ENCODE results near the gene CAMTA1.

CAMTA1 gene

DNA sequence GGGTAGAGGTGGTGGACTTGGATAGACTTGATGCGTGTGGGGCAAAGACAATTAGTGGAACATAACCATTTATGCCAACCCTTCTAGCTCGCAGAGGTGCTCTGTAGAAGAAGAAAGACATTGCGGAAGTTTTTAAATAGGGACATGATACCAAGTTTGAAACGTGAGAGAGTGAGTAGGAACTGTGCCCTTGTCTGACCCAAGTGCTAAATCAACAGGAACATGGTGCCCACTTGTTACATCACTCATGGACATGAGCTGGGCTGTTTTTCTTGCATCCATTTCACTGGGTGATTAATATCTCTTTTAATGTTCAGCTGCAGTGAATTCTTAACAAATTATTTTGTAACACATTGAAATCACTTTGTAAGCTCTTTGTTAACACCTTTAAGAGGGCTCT, 577.7 kb downstream of the CAMTA1 start:
- no peak for DNase-seq

DNA sequence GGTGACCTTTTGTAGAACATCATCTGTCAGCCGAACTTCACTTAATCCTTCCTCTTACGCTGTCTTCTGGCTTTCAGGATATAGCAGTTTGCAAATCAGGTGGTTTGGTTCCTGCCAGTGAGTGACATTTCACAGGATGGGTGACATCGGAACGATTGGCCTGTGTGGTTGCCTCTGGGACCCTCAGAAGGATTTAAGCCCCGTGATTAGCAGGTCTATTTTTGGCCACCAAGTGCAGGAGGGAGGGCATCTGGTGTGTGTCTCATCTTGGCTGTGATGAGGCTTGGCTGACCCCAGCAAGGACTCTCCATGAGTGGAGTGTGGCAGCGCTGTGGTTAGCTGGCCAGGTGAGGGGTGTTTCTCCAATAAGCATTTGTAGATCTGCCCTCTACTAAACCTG, 578.2 kb downstream of the CAMTA1 start:
- no peak for DNase-seq

DNA sequence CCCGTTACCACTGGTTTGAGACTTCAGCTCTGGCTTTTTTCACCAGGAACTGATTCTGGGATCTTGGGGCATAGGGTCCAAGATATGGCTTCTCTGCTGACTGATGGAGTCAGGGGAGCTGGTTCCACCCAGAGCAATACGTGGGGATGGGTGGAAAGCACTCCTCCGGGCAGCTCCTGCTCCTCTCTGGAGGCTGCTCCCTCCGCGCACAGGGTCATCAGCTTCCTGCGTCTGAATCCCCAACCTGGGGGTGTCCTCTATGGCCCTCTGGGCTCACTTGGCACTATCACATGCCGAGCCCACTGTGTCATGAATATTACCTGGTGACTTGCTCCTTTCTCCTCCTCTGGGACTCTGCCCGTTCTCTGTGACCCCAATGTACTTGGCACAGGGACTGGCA, 580.5 kb downstream of the CAMTA1 start:
- DNase-seq = no peak

DNA sequence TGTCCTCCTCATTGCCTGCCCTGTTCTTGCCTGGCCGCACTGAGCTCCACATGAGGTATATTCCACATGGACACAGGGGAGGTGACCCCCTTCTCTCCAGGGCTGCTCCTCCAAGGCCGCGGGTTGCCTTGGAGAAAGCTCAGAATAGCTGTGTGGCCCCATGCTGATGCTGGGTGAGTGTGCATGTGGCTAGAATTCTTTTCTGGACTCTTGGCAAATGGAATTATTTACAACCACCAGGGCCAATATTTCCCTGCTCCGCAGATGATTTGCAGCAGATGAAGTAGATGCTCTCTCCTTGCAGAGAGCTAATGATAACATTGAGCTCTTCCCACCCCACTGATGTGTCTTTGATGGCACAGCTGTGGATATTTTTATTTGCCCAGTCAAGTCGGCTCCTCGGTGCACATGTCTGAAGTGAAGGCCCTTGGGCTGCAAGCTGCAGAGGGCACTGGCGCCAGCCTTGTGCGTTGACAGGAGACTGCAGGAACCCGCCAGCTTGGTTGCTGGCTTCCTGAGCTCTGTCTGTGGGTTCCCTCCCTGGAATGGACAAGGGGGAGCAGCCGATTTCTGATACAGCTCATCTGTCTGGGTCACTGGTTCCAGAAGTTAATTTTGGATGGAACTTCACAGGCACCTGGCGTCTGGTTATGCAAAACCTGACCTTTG, 581.2 kb downstream of the CAMTA1 start:
- DNase-seq = no peak

DNA sequence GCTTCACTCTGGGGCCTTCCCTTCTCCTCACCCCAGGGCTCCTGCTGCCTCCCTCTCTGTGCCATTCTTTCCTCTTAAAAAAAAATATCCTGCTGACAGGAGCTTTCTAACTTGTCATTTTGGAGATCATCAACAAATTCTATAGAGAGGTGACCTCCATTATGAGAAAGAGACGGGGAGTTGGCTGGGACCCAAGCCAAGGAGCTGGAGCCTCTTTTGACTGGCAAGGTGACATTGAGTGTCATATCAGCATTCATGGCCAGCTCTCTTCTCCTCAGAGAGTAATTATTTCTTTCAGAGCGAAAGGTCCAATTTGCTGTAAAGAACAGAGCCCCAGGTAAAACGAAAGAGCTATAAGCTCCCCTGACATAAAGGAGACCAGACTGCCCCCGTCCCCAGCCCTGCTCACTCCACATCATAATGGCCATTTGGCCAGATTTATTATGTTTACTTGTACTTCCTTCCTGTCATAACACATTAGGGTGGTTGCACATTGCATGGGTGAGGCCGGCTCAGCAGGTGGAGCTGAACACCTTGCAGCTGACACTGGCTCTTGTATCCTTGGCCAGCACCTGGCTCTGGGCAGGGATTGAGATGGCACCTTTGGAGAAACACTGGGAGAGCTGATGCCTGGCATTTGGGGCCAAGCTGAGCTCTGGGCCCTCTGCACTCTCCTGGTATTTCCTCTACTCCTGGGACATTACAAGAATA, 581.9 kb downstream of the CAMTA1 start:
- DNase-seq = no peak

DNA sequence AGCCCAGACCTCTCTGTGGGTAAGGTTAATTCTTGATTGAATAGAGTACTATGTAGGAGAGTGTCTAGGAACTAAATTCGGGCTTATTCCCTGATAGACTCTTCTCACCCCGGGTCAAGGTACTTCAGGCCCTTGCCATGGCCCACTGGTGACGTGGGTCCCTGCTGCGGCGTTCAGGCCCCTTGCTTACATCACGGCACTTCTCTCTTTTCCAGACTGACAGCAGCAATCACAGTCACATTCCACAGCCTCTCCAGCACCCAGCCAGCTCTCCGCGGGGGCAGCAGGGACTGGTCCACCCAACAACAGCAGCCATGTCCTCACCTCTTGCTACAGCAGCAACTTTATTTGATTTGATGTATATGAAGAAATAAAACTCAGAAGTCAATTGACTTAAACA, 584.6 kb downstream of the CAMTA1 start:
- DNase-seq = no peak

DNA sequence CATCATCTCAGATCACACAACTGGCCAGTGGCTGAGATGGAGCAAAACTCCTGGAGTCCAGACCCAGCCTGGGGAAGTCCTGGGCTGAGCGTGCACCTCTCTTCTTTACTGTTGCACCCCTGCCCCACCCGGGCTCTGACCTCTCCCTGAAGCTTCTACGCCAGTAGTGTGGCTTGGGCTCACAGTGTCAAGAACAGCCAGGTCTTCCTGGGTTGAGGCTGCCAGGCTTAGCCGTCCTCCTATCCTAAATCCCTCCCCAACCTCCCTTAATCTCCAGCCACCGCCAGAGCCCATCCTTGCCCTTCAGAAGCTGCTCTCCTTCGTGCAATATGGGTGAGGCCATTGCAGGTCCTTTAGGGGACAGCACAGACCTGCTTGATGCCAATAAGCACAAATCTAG, 586.7 kb downstream of the CAMTA1 start:
- no peak for DNase-seq

DNA sequence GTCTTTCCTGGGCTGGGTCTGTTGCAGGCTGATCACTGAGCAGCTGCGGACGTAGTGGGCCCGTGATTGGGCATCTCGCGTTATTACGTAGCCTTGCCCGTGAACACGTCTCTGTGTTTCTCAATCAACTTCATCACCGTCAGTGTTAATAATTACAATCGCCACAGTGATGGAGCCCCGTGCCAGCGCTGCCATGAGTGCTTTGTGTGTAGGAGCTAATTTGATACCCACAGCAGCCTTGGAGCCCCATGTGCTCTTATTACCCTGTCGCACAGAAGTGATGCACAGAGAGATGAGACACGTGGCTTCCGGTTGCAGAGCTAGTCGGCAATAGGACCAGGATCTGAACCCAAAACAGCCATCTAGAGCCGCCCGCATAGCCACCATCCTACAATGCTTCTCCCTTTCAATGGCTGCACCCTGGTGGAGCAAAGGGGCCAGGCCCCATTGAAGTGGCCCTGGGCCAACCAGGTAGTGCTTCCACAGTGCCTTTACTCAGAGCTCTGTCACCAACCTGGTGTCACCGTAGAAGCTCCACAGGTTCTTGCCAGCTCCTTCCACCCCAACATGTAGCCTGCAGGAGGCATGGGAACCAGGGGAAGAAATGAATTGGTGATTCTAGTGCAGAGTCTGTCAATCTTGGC, 587.3 kb downstream of the CAMTA1 start:
- no peak for DNase-seq

DNA sequence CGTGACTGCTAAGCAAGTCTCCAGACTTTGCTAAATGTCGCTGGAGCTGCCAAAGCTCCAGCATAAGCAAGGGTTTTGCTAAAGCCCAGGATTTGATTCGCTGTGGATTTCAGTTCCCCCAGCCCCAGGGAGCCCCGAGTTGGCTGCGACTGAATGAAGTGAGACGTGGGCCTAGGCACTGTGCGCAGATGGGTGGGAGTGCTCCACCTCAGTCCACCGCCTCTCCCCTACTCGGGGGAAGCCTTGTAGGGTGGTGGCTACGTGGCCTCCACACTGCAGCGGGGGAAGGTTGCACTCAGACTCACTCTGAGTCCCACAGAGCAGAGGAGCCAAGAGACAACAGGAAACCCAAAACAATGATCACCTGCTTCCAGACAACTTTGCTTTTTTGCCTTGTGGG, 588.0 kb downstream of the CAMTA1 start:
- DNase-seq = peak; percentile 11

DNA sequence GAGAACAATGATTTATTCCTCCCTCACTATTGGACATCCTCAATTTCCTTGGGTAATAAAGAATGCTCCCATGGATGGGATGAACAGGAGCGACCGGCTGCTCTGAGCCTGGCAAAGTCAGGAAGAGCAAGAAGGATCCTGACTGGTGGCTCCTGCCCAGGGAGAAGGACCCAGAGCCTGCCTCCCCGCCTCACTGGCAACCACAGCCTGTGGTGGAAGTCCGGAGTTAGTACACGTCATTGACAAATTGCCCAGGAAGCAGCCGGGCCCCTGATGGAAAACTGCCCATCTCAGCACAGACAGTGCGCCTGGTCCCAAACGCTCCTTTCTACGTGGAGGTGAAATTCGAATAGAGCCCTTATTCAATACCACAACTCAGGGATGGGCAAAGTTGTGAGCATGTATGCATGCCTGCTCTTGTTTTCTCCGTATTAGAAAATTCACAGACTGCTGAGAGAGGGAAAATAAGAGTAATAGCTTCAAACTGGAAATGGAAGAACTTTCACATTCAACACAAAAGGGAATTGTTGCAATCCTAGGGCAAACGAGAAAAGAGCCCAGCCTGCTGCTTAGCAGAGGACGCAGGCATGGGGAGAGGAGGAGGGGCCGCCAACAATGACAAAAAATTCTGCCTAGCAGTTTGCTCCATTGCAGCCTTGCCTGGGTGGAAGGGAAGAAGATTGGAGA, 588.8 kb downstream of the CAMTA1 start:
- DNase-seq = peak; percentile 54

DNA sequence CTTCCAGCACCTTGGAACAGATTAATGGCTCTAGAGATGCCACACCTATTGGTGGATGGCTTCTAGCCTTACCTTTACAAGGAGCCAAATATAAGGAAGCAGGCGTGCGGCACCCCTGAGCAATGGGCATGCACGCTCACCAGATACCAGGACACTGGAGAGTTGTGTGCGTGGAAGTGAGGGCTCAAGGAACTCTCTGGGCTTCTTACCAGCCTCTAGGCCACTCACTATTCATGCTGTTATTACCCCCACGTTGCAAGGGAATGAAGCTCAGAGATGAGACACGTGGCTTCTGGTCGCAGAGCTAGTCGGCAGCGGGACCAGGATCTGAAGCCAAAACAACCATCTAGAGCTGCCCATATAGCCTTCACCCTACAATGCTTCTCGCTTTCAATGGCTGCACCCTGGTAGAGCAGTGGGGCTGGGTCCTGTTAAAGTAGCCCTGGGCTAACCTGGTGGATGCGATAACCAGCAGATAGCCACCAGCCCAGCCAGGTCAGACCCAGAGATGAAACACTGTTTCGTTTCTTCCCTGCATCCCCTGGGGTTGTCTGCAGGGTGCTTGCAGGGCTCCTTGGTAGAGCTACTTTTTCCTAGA, 589.4 kb downstream of the CAMTA1 start:
- DNase-seq = peak; percentile 12

DNA sequence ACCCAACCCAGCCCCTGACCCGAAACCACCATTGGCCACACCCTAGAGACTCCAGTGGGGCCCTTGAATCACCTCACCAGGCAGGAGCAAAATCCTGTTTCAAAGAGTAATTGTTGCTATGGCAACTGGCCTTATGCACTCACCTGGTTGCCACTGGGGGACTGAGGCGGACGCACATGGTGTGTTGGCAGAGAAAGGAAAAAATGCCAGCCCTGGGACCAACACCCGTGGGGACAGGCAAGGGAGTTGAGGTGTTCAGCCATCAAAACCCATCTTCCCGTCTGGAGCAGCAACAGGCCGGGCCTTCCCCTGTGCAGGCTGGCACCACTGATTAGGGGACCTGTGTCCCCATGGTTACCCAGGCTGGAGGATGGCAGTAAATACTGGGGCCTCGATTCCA, 590.1 kb downstream of the CAMTA1 start:
- peak; percentile 30 for DNase-seq

DNA sequence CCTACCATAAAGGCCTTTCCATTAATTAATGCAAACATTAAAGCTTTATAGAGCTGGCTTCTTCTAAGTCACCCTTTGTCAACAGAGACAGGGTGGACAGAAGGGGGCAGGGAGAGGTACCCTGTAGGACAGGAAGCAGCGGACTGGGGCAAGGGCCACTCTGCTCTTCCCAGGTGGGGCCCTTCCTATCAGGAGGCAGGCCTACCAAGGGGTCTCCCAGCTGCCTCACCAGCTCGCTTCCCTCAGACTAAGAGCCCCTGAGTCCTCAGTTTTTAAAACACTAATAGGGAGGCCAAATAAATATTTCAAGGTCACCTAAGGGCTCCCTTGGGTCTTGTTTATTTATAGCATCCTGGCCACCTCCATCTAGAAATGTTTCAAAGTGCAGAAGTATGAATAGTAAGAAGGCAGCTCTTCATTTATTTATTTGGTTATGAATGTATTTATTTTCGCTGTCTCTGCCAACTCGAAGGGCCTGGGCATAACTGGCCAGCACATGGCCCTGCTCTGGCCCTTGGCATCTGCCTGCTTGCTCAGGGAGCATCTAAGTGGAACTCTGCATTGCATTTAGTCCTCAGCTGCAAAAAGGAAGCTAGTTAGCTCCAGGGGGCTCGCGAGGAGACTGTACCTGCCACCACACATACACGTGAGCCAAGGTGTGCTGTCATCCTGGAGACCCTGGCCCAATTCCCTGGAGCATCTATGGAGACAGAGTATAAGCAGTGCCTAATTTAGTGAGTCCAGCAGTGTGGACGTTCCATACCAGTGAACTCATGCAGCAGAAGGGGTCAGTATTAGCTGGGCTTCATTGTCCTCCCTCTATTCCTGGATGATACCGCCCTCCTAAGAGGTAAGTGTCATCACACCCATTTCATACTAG, 590.8 kb downstream of the CAMTA1 start:
- DNase-seq = peak; percentile 15

DNA sequence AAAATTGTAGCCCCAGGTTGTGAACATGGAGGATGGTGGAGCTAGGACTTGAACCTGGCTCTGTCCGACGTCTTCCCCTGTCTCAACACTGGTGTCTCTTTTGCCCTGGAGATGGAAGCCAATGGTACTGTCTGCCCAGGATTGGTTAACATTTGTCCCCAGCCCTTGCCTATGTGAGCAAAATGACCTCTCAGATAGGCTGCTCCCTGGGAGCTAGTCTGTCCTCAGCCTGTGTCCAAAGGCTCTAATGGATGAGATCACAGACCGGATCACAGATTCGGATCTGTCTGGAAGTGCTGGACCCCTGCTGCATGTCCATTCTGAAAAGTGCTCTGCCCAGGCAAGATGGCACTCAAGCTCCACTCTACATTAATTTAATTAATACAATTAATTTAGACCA, 591.4 kb downstream of the CAMTA1 start:
- DNase-seq = peak; percentile 3

DNA sequence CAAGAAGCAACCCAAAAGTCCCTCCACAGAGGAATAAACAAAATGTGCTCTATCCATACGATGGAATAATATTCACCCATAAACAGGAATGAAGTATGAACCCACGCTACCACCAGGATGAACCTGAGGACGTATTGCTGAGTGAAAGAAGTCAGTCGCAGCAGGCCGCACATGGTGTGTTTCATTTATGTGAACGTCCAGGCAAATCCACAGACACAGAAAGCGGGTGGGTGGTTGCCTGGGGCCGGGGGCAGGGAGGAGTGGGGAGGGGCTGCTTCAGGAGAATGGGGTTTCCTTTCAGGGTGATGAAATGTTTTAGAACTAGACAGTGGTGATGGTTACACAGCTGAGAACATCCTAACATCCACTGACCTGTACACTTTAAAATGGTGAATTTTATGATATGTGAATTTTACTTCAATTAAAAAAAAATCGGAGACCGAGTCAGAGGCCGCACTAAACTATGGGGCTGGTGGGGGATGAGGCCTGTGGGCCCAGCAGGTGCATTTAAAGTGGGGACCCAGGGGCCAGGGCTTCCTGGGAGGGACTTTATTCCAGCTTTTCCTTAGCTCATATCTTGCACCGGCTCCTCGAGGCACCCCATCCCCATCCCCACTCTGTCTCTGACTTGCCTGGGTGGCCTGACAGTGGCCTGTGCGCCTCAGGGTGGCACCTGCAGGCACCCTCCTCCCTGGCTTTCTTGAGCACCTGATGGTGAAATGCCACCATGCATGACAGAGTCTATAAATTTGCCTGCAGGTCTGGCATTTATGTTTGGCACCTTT, 593.3 kb downstream of the CAMTA1 start:
- DNase-seq = peak; percentile 21

DNA sequence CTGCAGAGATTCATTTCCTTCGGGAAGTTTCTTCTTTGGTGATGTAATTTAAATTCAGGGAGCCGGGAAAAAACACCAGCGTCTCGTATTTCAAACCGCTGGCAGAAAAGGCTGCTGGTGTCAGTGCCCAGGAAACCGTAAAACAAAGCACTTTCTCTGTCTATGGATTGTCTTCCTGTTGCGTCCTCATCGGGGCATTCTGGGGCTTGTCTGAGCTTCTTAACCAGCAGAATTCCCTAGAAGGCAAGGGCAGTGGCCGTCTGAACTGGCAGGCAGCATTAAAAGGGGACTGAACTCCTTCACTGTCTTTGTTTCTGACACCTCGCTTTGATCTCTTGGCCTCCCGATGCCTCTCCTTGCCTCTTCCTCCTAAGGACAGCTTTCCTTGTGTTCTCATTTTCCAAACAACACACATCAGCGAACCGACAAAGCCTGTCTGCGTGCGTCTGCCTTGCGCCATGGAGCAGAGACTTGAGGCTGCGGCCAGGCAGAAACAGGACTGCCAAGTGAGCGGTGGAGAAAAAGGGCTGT, 594.3 kb downstream of the CAMTA1 start:
- peak; percentile 51 for DNase-seq

DNA sequence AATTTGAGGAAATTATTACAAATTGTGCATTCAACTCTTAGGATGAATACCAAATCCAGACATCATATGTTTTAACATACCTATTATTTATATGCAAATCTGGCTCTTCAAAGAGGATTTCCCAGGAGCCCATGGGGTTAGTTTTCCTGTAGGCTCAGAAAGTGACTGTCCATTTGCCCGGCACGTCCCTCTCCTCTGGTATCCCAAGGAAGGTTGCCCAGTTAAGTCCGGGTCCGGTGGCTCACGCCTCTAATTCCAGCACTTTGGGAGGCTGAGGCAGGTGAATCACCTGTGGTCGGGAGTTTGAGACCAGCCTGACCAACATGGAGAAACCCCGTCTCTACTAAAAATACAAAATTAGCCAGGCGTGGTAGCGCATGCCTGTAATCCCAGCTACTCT, 594.8 kb downstream of the CAMTA1 start:
- peak; percentile 26 for DNase-seq

DNA sequence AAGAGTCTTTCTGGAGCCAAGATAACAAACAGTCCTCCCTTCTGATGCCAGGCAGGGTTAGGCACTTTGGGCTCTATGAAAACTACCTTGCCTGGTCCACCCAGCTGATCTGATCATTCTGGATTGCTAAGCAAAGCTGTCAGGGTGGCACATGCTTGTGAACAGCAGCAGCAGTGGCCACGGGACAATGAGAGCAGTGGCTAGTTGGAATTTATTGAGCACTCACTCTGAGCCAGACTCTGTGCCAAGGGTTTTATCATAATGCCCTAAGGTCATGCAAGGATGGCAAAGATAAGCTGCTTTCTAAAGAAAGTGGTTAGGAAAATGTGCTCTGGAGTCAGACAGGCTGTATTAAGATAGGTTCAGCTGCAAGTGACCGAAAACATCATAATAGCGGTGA, 595.5 kb downstream of the CAMTA1 start:
- peak; percentile 21 for DNase-seq

DNA sequence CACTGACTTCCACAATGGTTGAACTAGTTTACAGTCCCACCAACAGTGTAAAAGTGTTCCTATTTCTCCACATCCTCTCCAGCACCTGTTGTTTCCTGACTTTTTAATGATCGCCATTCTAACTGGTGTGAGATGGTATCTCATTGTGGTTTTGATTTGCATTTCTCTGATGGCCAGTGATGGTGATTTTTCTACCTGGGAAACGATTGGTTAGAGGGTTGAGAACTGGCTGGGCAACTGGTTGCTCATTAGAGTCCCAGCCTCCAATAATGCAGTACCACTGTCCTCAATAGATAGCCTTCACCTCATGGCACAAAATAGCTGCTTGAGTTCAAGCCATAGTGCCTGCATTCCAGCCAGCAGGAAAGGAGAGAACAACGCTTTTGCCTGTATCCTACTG, 596.5 kb downstream of the CAMTA1 start:
- peak; percentile 6 for DNase-seq

DNA sequence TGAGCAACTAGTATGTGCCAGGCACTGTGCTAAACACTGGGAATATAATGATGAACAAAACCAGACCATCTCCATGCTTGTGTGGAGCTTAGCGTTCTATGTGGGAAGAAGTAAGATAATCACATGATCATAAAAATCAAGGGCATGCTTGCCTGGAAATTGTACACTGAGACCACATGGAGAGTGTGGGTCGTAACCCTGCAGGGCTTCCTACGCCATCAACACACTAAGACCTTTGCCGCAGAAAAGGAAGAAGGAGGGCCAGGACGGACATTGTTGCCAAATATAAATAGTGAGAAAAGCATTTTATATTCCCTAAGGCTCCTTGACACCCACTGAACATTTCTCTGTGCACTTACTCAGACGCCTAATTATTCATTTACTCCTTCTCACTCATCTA, 597.7 kb downstream of the CAMTA1 start:
- no peak for DNase-seq

Data from right forelimb (tissue), 1 donor.